Measurements from ENCODE around the gene XYLT1.
"Not testable (repeated sequence)": the region's sequence is repeated elsewhere in the genome, so short reads cannot be mapped to it uniquely, and the experiment has no call there.

The XYLT1 gene

GRCh38 chr16:17351441-17352035 lies 119.2 kb downstream of the XYLT1 start:
- DNase-seq, result no peak

GRCh38 chr16:17350207-17350606 lies 120.6 kb downstream of the XYLT1 start:
- DNase-seq, result no peak

DNA sequence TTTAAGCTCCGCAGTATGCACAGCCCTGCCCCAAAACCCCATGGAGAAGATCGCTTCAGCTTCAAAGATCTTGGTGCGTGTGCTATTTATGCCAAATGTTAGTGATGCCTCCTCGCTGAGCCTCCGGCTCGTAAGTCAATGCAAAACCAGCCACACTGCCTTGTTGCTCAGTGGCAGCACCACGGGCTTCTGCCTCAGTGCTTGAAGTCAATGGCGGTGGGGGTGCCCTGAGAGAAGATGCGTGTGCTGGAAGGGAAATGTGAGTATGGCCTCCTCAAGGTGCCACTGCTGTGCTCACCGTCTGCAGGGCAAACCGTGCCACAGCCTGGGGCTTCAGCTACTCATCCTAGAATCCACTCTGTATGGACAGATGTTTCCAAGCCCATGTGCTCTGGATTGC lies 121.9 kb downstream of the XYLT1 start:
- DNase-seq, result no peak

GRCh38 chr16:17348042-17348783 lies 122.5 kb downstream of the XYLT1 start:
- no peak for DNase-seq

- DNase-seq, result no peak
Measured at GRCh38 chr16:17347624-17348023, 123.1 kb downstream of the XYLT1 start.

GRCh38 chr16:17346621-17347569 lies 123.9 kb downstream of the XYLT1 start:
- no peak for DNase-seq

DNA sequence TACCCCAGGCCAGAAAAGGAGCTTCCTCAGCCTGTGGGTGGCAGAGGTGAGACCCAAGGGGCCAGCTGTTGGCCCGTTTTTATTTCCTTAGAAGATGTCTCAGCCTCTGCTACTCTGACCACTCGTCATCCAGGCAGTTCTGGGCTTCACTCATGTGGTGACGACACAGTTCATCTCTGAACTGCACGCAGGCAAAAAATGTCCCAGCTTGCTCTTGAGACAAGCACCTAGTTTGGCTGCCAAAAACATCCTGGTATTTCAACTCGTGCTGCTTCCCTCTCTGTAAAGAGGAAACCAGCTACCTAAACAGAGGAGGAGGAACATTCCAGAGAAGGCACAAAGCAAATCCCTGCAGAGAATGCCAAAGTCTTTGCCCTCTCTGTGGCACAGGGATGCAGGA lies 125.7 kb downstream of the XYLT1 start:
- DNase-seq, result no peak

DNA sequence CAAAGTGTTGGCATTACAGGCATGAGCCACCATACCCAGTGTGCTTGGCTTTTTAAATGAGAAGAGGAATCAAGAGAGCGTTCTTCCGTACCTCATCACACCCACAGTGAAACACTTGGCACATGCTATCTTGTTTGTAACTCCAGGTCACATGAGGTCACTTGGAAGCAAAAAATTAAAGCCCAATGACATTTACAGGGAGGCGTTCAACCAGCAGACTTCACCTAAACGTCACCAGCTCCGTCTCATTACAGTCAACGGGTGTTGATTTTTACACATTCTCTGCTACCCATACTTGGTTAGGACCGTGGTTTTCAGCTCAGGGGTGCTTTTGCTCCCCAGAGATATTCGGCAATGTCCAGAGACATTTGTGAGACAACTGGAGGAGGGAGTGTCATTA lies 127.0 kb downstream of the XYLT1 start:
- no peak for DNase-seq

- DNase-seq, result no peak
Measured at GRCh38 chr16:17343028-17343427, 127.7 kb downstream of the XYLT1 start.

GRCh38 chr16:17342031-17342430 lies 128.7 kb downstream of the XYLT1 start:
- no peak for DNase-seq

- no peak for DNase-seq
Measured at GRCh38 chr16:17340804-17341203, 130.0 kb downstream of the XYLT1 start.

GRCh38 chr16:17339764-17340541 lies 130.8 kb downstream of the XYLT1 start:
- DNase-seq, result no peak

- no peak for DNase-seq
Measured at GRCh38 chr16:17338244-17338643, 132.5 kb downstream of the XYLT1 start.

GRCh38 chr16:17336530-17336900 lies 134.2 kb downstream of the XYLT1 start:
- no peak for DNase-seq

GRCh38 chr16:17335826-17336529 lies 134.8 kb downstream of the XYLT1 start:
- no peak for DNase-seq

DNA sequence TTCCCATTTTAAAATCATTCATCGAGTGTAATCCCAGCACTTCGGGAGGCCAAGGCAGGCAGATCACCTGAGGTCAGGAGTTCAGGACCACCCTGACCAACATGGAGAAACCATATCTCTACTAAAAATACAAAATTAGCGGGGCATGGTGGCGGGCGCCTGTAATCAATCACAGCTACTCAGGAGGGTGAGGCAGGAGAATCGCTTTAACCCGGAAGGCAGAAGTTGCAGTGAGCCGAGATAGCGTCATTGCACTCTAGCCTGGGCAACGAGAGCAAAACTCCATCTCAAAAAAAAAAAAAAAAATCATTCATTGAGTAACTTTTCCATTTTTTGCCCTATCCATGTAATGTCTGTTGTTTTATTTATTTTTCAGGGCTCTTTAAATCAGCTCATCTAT lies 135.4 kb downstream of the XYLT1 start:
- DNase-seq, result not testable (repeated sequence)

DNA sequence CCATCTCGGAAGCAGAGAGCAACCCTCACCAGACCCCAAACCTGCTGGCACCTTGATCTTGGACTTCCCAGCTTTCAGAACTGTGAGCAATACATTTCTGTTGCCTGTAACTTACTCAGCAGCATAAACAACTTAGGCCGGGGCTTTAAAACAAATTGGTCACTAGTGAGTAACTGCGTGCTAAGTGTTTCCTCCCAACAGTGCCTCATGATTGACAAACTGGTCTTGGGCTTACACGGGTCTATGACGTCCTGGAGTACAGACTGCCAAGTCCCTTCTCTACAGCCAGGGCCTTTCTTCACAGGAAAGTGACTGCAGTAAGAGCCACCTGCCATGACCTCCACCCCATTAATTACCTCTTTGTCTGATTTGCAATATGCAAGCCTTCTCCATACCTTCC lies 136.7 kb downstream of the XYLT1 start:
- DNase-seq, result no peak

- DNase-seq, result no peak
Measured at GRCh38 chr16:17333229-17333628, 137.5 kb downstream of the XYLT1 start.

DNA sequence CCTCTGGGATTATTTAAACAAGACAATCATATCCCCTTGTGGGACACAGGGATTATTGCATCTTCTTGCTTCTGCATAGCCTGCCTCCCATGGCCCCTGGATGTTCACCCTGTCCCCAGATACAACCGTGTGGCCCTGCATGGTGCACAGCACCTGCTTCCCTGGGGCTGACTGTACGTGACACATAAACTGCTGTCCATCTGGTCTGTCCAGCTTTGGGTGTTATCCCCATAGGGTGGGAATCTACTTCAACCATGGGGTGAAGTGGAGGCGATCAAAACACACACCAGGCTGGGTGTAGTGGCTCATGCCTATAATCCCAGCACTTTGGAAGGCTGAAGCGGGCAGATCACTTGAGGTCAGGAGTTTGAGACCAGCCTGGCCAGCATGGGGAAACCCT lies 138.8 kb downstream of the XYLT1 start:
- no peak for DNase-seq

- no peak for DNase-seq
Measured at GRCh38 chr16:17331071-17331607, 139.6 kb downstream of the XYLT1 start.

DNA sequence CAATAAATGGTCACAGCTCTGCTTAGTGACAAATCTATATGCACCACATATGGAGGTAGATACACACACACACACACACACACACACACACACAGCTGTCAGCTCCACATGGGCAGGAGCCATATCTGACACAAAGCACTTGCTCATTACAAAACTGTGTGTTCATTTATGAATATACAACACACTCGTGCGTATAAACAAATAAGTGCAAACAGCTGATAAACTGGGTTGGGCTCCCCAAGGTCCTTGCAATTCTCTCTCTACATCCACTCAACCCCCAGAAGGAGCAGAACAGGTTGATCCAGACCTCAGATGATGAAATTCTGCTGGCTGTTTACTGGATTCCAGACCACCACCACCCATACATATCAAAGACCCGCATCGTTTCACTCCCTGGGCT lies 140.7 kb downstream of the XYLT1 start:
- DNase-seq, result no peak

- no peak for DNase-seq
Measured at GRCh38 chr16:17329391-17329790, 141.4 kb downstream of the XYLT1 start.

Measured in NCI-H526 treated with DMSO at 0.1 percent for 48 hours (cell line).